Skeletal muscle tissue (tissue), 4 donors: ENCODE measurements around the gene KMT2E. TPM values are rescaled to one million over a fixed set of nuclear protein-coding genes. Genes with fewer than 3 reads are reported as not detected.

Experiments used
- H3K27ac ChIP-seq: one replicate; pipeline ENCODE4 v1.7.0; 2013; ENCODE audit warnings: mild to moderate bottlenecking, low read depth, low read length, inconsistent platforms
- H3K27me3 ChIP-seq, 3 donors: one replicate each; pipeline ENCODE4 v1.7.0; 2013; ENCODE audit warnings: low read length in 3 of 3; ENCODE audit not compliant: control insufficient read depth in 3 of 3, insufficient read depth in 3 of 3
- H3K36me3 ChIP-seq, 3 donors: one replicate each; pipeline ENCODE4 v1.7.0; 2013; ENCODE audit warnings: low read length in 3 of 3; ENCODE audit not compliant: control insufficient read depth in 3 of 3, insufficient read depth in 3 of 3
- H3K4me1 ChIP-seq, 3 donors: one replicate each; pipeline ENCODE4 v1.7.0; 2013; ENCODE audit warnings: low read length in 3 of 3, mild to moderate bottlenecking in 3 of 3; ENCODE audit not compliant: control insufficient read depth in 3 of 3, insufficient read depth in 3 of 3
- H3K4me3 ChIP-seq, 3 donors: one replicate each; pipeline ENCODE4 v1.7.0; 2013; ENCODE audit warnings: low read length in 3 of 3
- H3K9ac ChIP-seq, 3 donors: one replicate each; pipeline ENCODE4 v1.7.0; 2013; ENCODE audit warnings: low read length in 3 of 3, mild to moderate bottlenecking in 3 of 3, moderate library complexity in 2 of 3, low read depth in 1 of 3
- H3K9me3 ChIP-seq, 3 donors: one replicate each; pipeline ENCODE4 v1.7.0; 2013; ENCODE audit warnings: low read length in 3 of 3; ENCODE audit not compliant: control insufficient read depth in 3 of 3
- total RNA-seq: library from RNA; depleted of rRNA; stranded (reverse); fragments of >200 nt; gene quantifications from one replicate; pipeline ENCODE4 v1.2.3, GENCODE V29; 2014
- donor health status: Osteomylitis.

KMT2E gene
- total RNA-seq, 1 donor from 2014 or later = 59.0 TPM

DNA sequence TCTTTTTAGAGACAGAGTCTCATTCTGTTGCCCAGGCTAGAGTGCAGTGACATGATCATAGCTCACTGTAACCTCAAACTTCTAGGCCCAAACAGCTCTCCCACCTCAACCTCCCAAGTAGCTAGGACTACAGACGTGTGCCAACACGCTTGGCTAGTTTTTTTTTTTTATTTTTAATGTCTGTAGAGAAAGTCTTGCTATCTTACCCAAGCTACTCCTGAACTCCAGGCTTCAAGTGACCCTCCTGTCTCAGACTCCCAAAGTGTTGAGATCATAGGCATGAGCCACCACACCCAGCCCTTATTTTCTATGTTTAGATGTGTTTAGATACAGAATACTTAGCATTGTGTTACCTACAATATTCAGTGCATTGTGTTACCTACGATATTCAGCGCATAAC lies 46.4 kb downstream of the KMT2E start:
- peaks cover 4 to 17% (median 9%) of the 10 kb centered on the region in 3 donors for H3K36me3 ChIP-seq
- no peak overlapping the region for H3K27ac ChIP-seq
- H3K9ac ChIP-seq = no peak overlapping the region
- no peak overlapping the region for H3K4me3 ChIP-seq
- no peaks in the 10 kb centered on the region for H3K27me3 ChIP-seq
- H3K9me3 ChIP-seq = no peaks in the 10 kb centered on the region
- H3K4me1 ChIP-seq = peaks cover 5 to 13% (median 9%) of the 10 kb centered on the region in 3 donors

DNA sequence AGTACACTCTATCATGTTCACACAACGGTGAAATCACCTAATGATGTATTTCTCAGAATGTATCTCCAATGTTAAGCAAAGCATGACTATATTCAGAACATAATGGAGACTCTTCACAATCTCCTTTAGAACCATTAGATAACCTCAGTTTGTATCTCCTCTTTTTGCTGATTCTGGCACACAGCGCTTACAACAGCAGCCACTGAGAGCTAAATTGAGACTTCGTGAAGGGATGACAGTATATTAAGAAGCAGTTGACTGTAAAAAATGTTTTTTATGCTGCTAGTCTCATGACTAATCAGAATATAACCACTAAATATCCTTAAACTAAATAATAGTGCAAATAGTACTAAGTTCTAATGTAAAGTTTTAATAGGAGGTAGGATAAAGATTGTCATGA lies 46.9 kb downstream of the KMT2E start:
- Histone ChIP-seq H3K36me3 (peaks cover 4 to 18% (median 9%) of the 10 kb centered on the region in 3 donors), H3K27ac (no peak overlapping the region), H3K4me1 (peaks cover 5 to 10% (median 7%) of the 10 kb centered on the region in 3 donors), H3K4me3 (no peak overlapping the region), H3K27me3 (no peaks in the 10 kb centered on the region), H3K9ac (no peak overlapping the region), H3K9me3 (no peaks in the 10 kb centered on the region)

DNA sequence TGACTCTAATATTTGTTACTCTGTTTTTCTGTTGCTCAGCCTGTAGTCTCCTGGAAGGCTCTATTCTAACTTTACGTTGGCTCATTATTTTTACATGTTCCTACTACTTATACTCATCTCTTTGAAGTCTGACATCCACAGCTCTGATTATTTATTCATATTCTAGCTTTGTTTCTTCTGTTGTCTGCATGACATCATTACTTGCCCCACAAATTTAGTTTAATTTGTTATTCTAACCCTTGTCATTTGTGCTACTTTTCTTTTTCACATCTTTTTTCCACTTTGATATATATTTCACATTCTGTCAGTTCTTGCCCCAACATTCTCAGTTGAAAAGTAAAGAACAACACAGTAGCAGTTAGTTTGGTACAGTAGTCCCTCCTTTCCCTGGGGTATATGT lies 51.1 kb downstream of the KMT2E start:
- no peak overlapping the region for H3K27ac ChIP-seq
- H3K4me3 ChIP-seq = no peak overlapping the region
- no peaks in the 10 kb centered on the region for H3K9me3 ChIP-seq
- H3K36me3 ChIP-seq = peaks cover 20 to 41% (median 38%) of the 10 kb centered on the region in 3 donors
- H3K4me1 ChIP-seq = peaks cover 2 to 7% (median 3%) of the 10 kb centered on the region in 3 donors
- H3K9ac ChIP-seq = no peak overlapping the region
- no peaks in the 10 kb centered on the region for H3K27me3 ChIP-seq

DNA sequence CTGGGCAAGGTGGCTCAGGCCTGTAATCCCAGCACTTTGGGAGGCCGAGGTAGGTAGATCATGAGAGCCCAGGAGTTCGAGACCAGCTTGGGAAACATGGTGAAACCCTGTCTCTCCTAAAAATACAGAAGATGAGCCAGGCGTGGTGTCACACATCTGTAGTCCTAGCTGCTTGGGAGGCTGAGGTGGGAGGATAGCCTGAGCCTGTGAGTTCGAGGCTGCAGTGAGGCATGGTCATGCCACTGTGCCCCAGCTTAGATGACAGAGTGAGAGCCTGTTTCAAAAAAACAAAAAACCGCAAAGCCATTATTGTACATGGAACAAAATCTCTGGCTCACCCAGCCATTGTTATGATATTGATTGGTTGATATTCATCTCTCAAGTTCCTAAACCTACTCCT lies 53.7 kb downstream of the KMT2E start:
- Histone ChIP-seq H3K27ac (no peak overlapping the region), H3K4me3 (no peak overlapping the region), H3K27me3 (no peaks in the 10 kb centered on the region), H3K4me1 (no peaks in the 10 kb centered on the region), H3K9me3 (no peaks in the 10 kb centered on the region), H3K9ac (no peak overlapping the region), H3K36me3 (peaks cover 20 to 43% (median 40%) of the 10 kb centered on the region in 3 donors)

DNA sequence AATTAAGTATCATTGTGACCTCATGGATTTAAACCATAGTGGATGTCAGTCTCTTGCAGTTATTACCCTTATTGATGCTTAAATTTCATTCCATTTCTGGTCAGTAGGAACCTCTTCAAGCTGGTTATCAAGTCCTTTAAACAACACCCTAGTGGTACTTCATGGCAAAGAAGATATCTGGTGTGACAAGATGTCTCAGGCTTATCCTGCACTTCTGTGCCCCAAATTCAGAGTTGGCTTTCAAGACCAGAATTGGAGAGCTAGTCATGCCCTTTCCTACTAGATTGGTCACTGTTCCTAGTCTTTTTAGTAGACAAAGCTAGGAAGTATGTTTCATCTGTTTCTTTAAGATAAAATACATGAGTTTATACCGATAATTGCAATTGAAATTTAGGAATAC lies 54.9 kb downstream of the KMT2E start:
- no peak overlapping the region for H3K9ac ChIP-seq
- H3K36me3 ChIP-seq = peaks cover 16 to 41% (median 39%) of the 10 kb centered on the region in 3 donors
- no peaks in the 10 kb centered on the region for H3K9me3 ChIP-seq
- no peaks in the 10 kb centered on the region for H3K27me3 ChIP-seq
- H3K4me3 ChIP-seq = no peak overlapping the region
- H3K4me1 ChIP-seq = no peaks in the 10 kb centered on the region
- H3K27ac ChIP-seq = no peak overlapping the region

DNA sequence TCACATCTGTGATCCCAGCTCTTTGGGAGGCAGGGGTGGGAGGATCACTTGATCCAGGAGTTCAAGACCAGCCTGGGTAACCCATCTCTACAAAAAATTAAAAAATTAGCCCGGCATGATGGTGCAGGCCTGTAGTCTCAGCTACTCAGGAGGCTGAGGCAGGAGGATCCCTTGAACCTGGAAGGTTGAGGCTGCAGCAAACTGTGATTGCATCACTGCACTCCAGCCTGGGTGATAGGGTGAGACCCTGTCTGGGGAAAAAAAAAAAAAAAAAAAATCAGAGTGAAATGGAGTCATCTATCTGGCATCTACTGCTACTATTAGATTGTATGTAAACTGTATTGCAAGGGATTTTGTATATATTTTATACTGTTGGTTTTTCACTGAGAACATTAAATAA lies 59.1 kb downstream of the KMT2E start:
- Histone ChIP-seq H3K9me3 (no peaks in the 10 kb centered on the region), H3K27me3 (no peaks in the 10 kb centered on the region), H3K36me3 (peaks cover 23 to 64% (median 56%) of the 10 kb centered on the region in 3 donors), H3K4me1 (no peaks in the 10 kb centered on the region), H3K9ac (no peak overlapping the region), H3K4me3 (no peak overlapping the region), H3K27ac (no peak overlapping the region)

DNA sequence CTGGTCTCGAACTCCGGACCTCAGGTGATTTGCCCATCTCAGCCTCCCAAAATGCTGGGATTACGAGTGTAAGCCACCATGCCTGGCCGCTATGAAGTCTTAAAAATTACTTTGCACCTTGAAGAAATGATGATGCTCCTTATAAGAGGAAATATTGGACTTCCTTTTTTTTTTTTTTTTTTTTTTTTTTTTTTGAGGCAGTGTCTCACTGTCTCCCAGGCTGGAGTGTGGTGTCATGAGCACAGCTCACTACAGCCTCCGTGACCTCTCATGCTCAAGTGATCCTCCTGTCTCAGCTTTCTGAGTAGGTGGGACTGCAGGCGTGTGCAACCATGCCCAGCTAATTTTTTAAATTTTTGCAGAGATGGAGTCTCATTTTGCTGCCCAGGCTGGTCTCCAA lies 65.3 kb downstream of the KMT2E start:
- H3K9me3 ChIP-seq = no peaks in the 10 kb centered on the region
- no peaks in the 10 kb centered on the region for H3K27me3 ChIP-seq
- no peak overlapping the region for H3K9ac ChIP-seq
- H3K4me3 ChIP-seq = no peak overlapping the region
- H3K36me3 ChIP-seq = peaks cover 39 to 73% (median 53%) of the 10 kb centered on the region in 3 donors
- H3K4me1 ChIP-seq = no peaks in the 10 kb centered on the region
- no peak overlapping the region for H3K27ac ChIP-seq

DNA sequence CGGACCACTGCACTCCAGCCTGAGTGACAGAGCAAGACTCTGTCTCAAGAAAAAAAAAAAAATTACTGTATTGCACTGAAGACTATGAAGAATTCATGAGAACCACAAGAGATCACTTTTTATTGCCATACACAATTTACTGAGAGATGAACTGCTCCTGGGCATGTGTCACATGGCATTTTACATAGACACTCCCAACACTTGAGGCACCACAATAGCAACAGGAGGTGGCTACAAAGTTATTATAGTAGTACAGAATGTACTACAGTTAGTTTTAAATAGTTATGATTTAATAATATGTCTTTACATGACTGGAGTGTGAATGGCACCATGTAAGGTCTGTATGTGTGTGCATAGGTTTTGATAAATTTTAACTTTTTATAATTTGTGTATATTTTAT lies 70.6 kb downstream of the KMT2E start:
- no peaks in the 10 kb centered on the region for H3K4me1 ChIP-seq
- no peaks in the 10 kb centered on the region for H3K9me3 ChIP-seq
- no peak overlapping the region for H3K27ac ChIP-seq
- no peak overlapping the region for H3K9ac ChIP-seq
- peaks cover 17 to 36% (median 31%) of the 10 kb centered on the region in 3 donors for H3K36me3 ChIP-seq
- no peaks in the 10 kb centered on the region for H3K27me3 ChIP-seq
- no peak overlapping the region for H3K4me3 ChIP-seq

DNA sequence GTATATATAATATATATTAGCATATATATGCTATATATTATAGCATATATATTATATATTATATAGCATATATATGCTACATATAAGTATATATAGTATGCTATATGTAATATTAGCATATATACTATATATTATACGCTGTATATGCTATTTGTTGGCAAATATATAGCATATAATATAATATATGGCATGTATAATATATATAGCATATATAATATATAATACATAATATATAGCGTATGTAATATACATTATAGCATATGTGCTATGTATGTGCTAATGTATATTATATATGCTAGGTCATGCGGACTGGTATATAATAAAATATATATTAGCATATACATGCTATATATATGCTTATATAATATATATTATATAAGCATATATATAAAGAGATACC lies 72.8 kb downstream of the KMT2E start:
- H3K27ac ChIP-seq = no peak overlapping the region
- H3K4me1 ChIP-seq = no peaks in the 10 kb centered on the region
- no peak overlapping the region for H3K9ac ChIP-seq
- no peaks in the 10 kb centered on the region for H3K9me3 ChIP-seq
- H3K4me3 ChIP-seq = no peak overlapping the region
- peaks cover 16 to 25% (median 21%) of the 10 kb centered on the region in 3 donors for H3K36me3 ChIP-seq
- H3K27me3 ChIP-seq = no peaks in the 10 kb centered on the region

DNA sequence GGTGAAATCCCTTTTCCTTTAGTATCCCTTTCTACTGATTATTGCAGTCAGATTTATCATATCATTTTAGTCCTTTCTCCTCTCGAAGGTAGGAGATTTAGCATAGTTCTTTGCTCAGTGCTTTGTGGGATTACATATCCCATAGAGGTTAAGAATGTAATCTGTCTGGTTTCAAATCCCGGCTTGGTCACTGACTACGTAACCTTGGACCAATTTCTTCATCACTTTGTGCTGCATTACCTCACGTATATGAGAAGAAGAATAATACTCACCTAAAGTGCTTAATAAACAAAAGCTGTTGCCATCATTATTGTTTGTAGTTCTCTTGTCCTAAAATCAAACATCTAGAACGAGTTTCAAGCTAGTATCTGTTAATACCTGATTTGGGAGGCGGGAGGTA lies 74.0 kb downstream of the KMT2E start:
- Histone ChIP-seq H3K9ac (no peak overlapping the region), H3K27ac (no peak overlapping the region), H3K27me3 (no peaks in the 10 kb centered on the region), H3K36me3 (peaks cover 20 to 32% (median 21%) of the 10 kb centered on the region in 3 donors), H3K4me1 (no peaks in the 10 kb centered on the region), H3K9me3 (no peaks in the 10 kb centered on the region), H3K4me3 (no peak overlapping the region)

DNA sequence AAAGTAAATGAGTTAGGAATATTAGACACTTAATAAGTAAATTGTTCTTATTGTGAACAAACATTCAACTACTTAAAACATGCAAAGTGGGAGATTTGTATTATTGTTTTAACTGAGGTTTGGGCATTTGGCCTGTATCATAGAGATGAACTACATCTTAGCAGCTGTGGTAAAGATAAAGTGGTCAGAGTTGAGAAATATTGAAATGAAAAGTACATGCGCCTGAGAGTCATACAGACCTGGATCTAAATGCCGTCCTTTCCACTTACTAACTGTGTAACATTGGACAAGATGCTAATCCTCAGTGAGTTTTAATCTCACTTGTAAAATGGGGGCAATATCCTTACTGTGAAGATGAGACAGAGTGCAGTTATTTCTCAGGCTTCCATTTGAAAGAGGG lies 74.5 kb downstream of the KMT2E start:
- Histone ChIP-seq H3K36me3 (peaks cover 20 to 32% (median 21%) of the 10 kb centered on the region in 3 donors), H3K4me1 (no peaks in the 10 kb centered on the region), H3K27ac (no peak overlapping the region), H3K4me3 (no peak overlapping the region), H3K9ac (no peak overlapping the region), H3K9me3 (no peaks in the 10 kb centered on the region), H3K27me3 (no peaks in the 10 kb centered on the region)
